HFF-Myc (cell line): ENCODE measurements around the gene SENP5.

Experiments used
- DNase-seq: peaks from one replicate; pipeline ENCODE4 v3.0.0-alpha.2; 2011; ENCODE audit warnings: low read depth; ENCODE audit errors: extremely low read depth
- H3K4me3 ChIP-seq: replicated peaks from 2 replicates; pipeline ENCODE4 v1.5.1; 2011; ENCODE audit warnings: low read depth, mild to moderate bottlenecking, control low read depth, low read length
- CTCF ChIP-seq: IDR thresholded peaks from 2 replicates; pipeline ENCODE4 v1.5.1; 2012; ENCODE audit warnings: mild to moderate bottlenecking, low read depth, low read length, control low read depth; ENCODE audit errors: missing control alignments

Gene SENP5

GRCh38 chr3:196954832-196955231 is 87.1 kb downstream of the SENP5 start:
- no peak for DNase-seq
- no peak for TF ChIP-seq CTCF

GRCh38 chr3:196962108-196962929 is 94.6 kb downstream of the SENP5 start:
- no peak overlapping the region for H3K4me3 ChIP-seq
- no peak for DNase-seq
- TF ChIP-seq CTCF = no peak

More at GRCh38 chr3:196954832-196955231, 87.1 kb downstream of the SENP5 start:
- no peak overlapping the region for H3K4me3 ChIP-seq

GRCh38 chr3:196962930-196963630 is 95.4 kb downstream of the SENP5 start:
- TF ChIP-seq CTCF = no peak
- no peak overlapping the region for H3K4me3 ChIP-seq
- DNase-seq = no peak

- no peak for TF ChIP-seq CTCF
- no peak overlapping the region for H3K4me3 ChIP-seq
- DNase-seq = no peak
These were observed 95.9 kb downstream of the SENP5 start for GRCh38 chr3:196963631-196963953.

GRCh38 chr3:196965112-196965803 is 97.5 kb downstream of the SENP5 start:
- TF ChIP-seq CTCF = no peak
- H3K4me3 ChIP-seq = no peak overlapping the region
- no peak for DNase-seq

- TF ChIP-seq CTCF = no peak
- no peak overlapping the region for H3K4me3 ChIP-seq
- DNase-seq = no peak
These were observed 98.1 kb downstream of the SENP5 start for GRCh38 chr3:196965804-196966173.
